Psoas muscle (tissue), 8 donors: ENCODE data around the gene PTPRR. TPM values are rescaled to one million over a fixed set of nuclear protein-coding genes. Genes with fewer than 3 reads are reported as not detected.

ENCODE experiments used
- ATAC-seq, 4 donors: fragments of 200-7000 bp; cut with Tn5 transposase; one replicate each; pipeline ENCODE4 v1.9.1; 2020; ENCODE audit warnings: moderate library complexity in 3 of 4, mild to moderate bottlenecking in 2 of 4
- DNase-seq, 2 donors: peaks; one replicate each; pipeline ENCODE4 v3.0.0-alpha.2; 2020
- H3K27ac ChIP-seq: fragments of 200-600 bp; one replicate; pipeline ENCODE4 v1.8.0; 2022
- H3K27me3 ChIP-seq, 3 donors: fragments of 200-600 bp in 1 of 3; one replicate each; pipeline versions ENCODE4 v1.6.1 to v1.8.0; 2013 to 2022; ENCODE audit warnings: low read length in 2 of 3, mild to moderate bottlenecking in 2 of 3, moderate library complexity in 1 of 3; ENCODE audit not compliant: insufficient read depth in 3 of 3
- H3K36me3 ChIP-seq, 2 donors: fragments of 200-600 bp in 1 of 2; one replicate each; pipeline versions ENCODE4 v1.6.1 to v1.8.0; 2013 to 2022; ENCODE audit warnings: low read depth in 1 of 2, mild to moderate bottlenecking in 1 of 2, moderate library complexity in 1 of 2; ENCODE audit not compliant: insufficient read depth in 1 of 2
- H3K4me1 ChIP-seq: fragments of 200-600 bp; one replicate; pipeline ENCODE4 v1.8.0; 2022
- H3K4me3 ChIP-seq: fragments of 200-600 bp; one replicate; pipeline ENCODE4 v1.8.0; 2022; ENCODE audit warnings: mild to moderate bottlenecking
- H3K9me3 ChIP-seq: fragments of 200-600 bp; one replicate; pipeline ENCODE4 v1.8.0; 2022
- CTCF ChIP-seq: fragments of 200-600 bp; IDR thresholded peaks from one replicate; pipeline ENCODE4 v1.8.0; 2022; ENCODE audit warnings: antibody characterized with exemption
- WGBS, 3 donors: extraction: QIAGEN DNeasy Blood & Tissue Kit; methylation state at CpG; one replicate each; pipeline versions ENCODE4 v1.1.6 to v1.1.7; 2013; 5-methylcytosine and 5-hydroxymethylcytosine counted together
- intact Hi-C, 2 donors: fragments of 100-400 bp; cut with DNase I; formaldehyde crosslinking; loops; one replicate each; pipeline versions ENCODE4 v1.11.0 to v1.14.2; 2022
- polyA plus RNA-seq, 3 donors: library from polyadenylated mRNA; stranded (reverse); fragments of 200-250 nt; gene quantifications; one replicate each; pipeline ENCODE4 v1.2.3, GENCODE V29; 2013
- total RNA-seq, 4 donors: library from RNA; stranded (reverse); fragmentation: NEBNext Ultra II Directional in 2 of 4; extraction: Animal tissue kit (Norgen Biotek cat#: 25700) in 2 of 4; gene quantifications; one replicate each; pipeline versions ENCODE4 v1.2.1 to v1.2.4, GENCODE V29; 2021 to 2023
- donor health status: healthy with polysubstance abuse.
- donor health status: DM: no; HTN: no; CAD: no; lungs with moderate emphysema.
- donor health status: Bipolar disorder and iron deficiency.
- donor health status: healthy.
- donor health status: DM: yes; HTN: yes; CAD: no.
- donor health status: DM: no; HTN: no; CAD: no.
- donor health status: DM: no; HTN: no; CAD: no.
- donor health status: DM: yes; HTN: yes; CAD: no.

The PTPRR gene
- total and polyA plus RNA-seq, 7 donors: 0.08 to 0.35 (median 0.24) TPM

- Histone ChIP-seq H3K4me1 (no peaks in the 10 kb centered on the region), H3K27ac (no peak overlapping the region), H3K36me3 (no peaks in the 10 kb centered on the region), H3K27me3 (no peaks in the 10 kb centered on the region), H3K9me3 (no peaks in the 10 kb centered on the region), H3K4me3 (no peak overlapping the region)
- no peak for TF ChIP-seq CTCF
- WGBS, 3 donors: 91 to 95% (median 92%) methylated on average over 5 of the region's 5 CpGs
- ATAC-seq (no peak), DNase-seq (no peak)
- intact Hi-C loops: no loop called here
Measured at GRCh38 chr12:70671698-70672097, 248.8 kb downstream of the PTPRR start.

- H3K4me3 ChIP-seq: no peak overlapping the region
- no peaks in the 10 kb centered on the region for H3K4me1 ChIP-seq
- 48 to 65% (median 56%) methylated on average over 3 of the region's 3 CpGs for WGBS, 3 donors
- TF ChIP-seq CTCF: no peak
- ATAC-seq (no peak), DNase-seq (no peak)
- no peaks in the 10 kb centered on the region for H3K36me3 ChIP-seq
- H3K27me3 ChIP-seq: no peaks in the 10 kb centered on the region
- H3K9me3 ChIP-seq: no peaks in the 10 kb centered on the region
- intact Hi-C loops: no loop called here
- H3K27ac ChIP-seq: no peak overlapping the region
Measured at GRCh38 chr12:70670948-70671347, 249.6 kb downstream of the PTPRR start.

GRCh38 chr12:70667253-70667652 is 253.3 kb downstream of the PTPRR start:
- Histone ChIP-seq H3K9me3 (no peaks in the 10 kb centered on the region), H3K4me3 (no peak overlapping the region), H3K27ac (no peak overlapping the region), H3K27me3 (no peaks in the 10 kb centered on the region), H3K4me1 (no peaks in the 10 kb centered on the region), H3K36me3 (no peaks in the 10 kb centered on the region)
- DNase-seq: no peak
- ATAC-seq: no peak
- intact Hi-C loops: no loop called here
- 92 to 94% (median 93%) methylated on average over 2 of the region's 2 CpGs for WGBS, 3 donors
- TF ChIP-seq CTCF: no peak

GRCh38 chr12:70666364-70666763 is 254.2 kb downstream of the PTPRR start:
- Histone ChIP-seq H3K27me3 (no peaks in the 10 kb centered on the region), H3K4me1 (no peaks in the 10 kb centered on the region), H3K9me3 (no peaks in the 10 kb centered on the region), H3K4me3 (no peak overlapping the region), H3K36me3 (no peaks in the 10 kb centered on the region), H3K27ac (no peak overlapping the region)
- no peak for TF ChIP-seq CTCF
- no peak for DNase-seq
- ATAC-seq: no peak
- intact Hi-C loops: no loop called here
- 98 to 100% (median 99%) methylated on average over 1 of the region's 1 CpG for WGBS, 3 donors

GRCh38 chr12:70664465-70664881 is 256.1 kb downstream of the PTPRR start:
- H3K4me1 ChIP-seq: no peaks in the 10 kb centered on the region
- no peak for ATAC-seq
- no peak overlapping the region for H3K4me3 ChIP-seq
- H3K27me3 ChIP-seq: no peaks in the 10 kb centered on the region
- no peak overlapping the region for H3K27ac ChIP-seq
- no peak for TF ChIP-seq CTCF
- no peaks in the 10 kb centered on the region for H3K36me3 ChIP-seq
- WGBS, 3 donors: 39 to 43% (median 40%) methylated on average over 7 of the region's 7 CpGs
- no peak for DNase-seq
- intact Hi-C loops: no loop called here
- H3K9me3 ChIP-seq: no peaks in the 10 kb centered on the region
